Measurements from ENCODE around the gene ZC3HAV1L.
"Not testable (repeated sequence)": the region's sequence is repeated elsewhere in the genome, so short reads cannot be mapped to it uniquely, and the experiment has no call there.

The ZC3HAV1L gene

GRCh38 chr7:139054656-139055055 is 18.8 kb upstream of the ZC3HAV1L start:
- not testable (repeated sequence) for DNase-seq (ENCODE audit: low read depth in 1 of 2, low spot score in 1 of 2)

DNA sequence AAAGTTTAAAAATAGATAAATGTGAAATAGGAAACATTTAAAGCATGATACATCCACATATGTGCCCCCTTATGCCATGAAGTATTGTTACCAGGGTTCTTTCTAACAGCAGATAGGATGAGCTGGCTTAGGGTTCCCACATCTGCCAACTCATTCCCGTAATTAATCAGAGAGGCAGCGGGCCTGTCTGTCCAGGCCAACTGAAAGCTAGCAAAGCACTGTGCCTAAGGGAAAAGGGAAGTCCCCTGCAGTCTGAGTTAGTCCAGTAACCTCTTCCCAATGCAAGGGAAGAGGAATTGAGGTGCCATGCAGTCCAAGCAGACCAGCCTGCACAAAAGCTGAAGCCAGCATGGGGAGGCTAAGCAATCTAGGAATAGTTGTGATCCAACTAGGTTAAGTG is 18.3 kb upstream of the ZC3HAV1L start:
- no peak for DNase-seq (ENCODE audit: low read depth in 1 of 2, low spot score in 1 of 2)

GRCh38 chr7:139051655-139052054 is 15.8 kb upstream of the ZC3HAV1L start:
- no peak for DNase-seq (ENCODE audit: low read depth in 1 of 2, low spot score in 1 of 2)

DNA sequence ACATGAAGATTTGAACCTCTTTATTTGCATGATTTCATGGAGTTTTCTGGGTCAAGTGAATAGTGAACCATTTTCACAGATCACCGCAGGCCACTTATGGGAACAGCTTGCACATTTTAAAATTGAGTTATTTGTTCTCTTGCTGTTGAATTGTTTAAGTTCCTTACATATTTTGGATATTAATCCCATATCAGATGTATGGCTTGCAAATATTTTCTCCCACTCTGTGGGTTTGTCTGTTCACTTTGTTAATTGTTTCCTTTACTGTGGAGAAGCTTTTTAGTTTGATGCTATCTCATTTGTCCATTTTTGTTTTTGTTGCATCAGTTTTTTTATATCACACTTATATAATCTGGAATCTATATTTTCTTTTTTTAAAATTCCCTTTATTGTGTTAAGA is 14.1 kb upstream of the ZC3HAV1L start:
- no peak for DNase-seq (ENCODE audit: low read depth in 1 of 2, low spot score in 1 of 2)

- DNase-seq (ENCODE audit: low read depth in 1 of 2, low spot score in 1 of 2) = no peak
These were observed 13.3 kb upstream of the ZC3HAV1L start for GRCh38 chr7:139049111-139049510.

DNA sequence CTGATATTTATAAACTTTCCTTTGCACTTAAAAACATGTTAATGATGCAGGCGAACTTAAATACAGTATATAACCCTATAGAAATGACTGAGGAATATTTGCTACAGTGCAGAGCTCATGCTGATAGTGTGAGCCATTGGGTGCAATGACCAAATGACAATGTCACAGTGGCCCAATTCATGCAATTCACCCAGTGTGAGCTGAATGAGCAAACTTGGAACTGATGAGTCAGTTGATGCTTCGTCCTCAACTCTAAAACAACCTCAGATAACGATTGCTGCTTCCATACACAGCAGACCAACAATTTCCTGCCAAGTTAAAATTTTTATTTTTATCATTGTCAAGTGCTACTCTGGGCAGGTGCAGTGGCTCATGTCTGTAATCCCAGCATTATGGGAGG is 12.1 kb upstream of the ZC3HAV1L start:
- DNase-seq (ENCODE audit: low read depth in 1 of 2, low spot score in 1 of 2) = no peak

DNA sequence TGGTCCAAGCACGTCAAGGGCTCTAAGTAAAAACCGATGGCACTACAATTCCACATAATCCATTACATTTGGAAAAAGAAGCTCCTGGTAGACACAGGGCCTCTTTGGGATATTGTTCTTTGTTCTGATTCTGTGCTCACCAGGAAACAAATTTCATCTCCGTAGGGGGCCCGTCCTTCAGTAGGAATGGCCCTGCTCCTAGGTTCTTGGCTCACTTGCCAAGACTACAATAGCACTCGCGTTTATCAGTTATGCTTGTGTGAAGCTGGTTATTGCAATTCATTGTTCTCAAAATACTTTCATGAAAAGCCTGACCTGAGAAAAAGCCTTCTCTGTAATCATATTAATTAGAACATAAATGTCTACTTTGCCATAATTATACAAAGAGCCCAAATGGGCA is 10.3 kb upstream of the ZC3HAV1L start:
- no peak for DNase-seq (ENCODE audit: low read depth in 1 of 2, low spot score in 1 of 2)

- DNase-seq (ENCODE audit: low read depth in 1 of 2, low spot score in 1 of 2) = no peak
These were observed 9.3 kb upstream of the ZC3HAV1L start for GRCh38 chr7:139044813-139045794.

- DNase-seq (ENCODE audit: low read depth in 1 of 2, low spot score in 1 of 2) = peak; percentile 30 to 59
These were observed 8.3 kb upstream of the ZC3HAV1L start for GRCh38 chr7:139043823-139044812.

- no peak for DNase-seq (ENCODE audit: low read depth in 1 of 2, low spot score in 1 of 2)
These were observed 5.7 kb upstream of the ZC3HAV1L start for GRCh38 chr7:139041378-139042085.

GRCh38 chr7:139038691-139039090 is 2.8 kb upstream of the ZC3HAV1L start:
- DNase-seq (ENCODE audit: low read depth in 1 of 2, low spot score in 1 of 2) = no peak

- DNase-seq (ENCODE audit: low read depth in 1 of 2, low spot score in 1 of 2) = no peak
These were observed 1.1 kb upstream of the ZC3HAV1L start for GRCh38 chr7:139036901-139037300.

DNA sequence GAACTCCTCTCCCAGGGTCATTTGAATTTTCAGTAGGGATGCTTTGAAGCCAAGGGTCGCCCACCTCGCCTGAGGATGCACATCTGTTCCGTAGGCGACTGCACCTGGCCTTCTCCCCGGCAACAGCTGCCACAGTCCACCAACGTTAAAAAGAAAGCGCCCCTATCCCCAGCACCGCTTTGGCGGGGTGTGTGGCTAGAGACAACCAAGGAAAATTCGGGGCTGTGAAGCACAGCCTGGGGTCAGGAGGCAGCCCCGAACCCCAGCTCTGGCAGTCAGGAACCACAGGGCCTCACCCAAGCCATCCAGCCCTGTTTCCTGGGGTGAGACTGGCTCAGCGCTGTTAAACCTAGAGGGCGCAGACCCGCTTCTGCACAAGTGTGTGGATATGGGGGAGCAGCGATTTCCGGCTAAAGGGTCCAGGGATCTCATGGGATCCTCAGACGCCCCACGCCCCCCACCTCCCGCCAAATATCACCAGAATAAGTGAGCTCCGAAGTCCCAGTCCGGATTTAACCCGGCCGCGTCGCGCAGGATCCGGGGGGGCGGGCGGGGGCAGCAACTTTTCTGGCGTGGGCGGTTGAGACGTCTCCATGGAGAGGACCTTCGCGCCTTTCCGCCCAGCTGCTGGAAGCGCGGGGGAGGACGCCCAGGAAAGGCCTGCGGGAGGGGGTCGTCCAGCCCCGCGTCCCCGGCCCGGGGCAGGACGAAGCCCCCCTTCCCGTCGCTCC is 822 bp downstream of the ZC3HAV1L start:
- peak in 1 of 2 donors; percentile 18 for DNase-seq (ENCODE audit: low read depth in 1 of 2, low spot score in 1 of 2)

DNA sequence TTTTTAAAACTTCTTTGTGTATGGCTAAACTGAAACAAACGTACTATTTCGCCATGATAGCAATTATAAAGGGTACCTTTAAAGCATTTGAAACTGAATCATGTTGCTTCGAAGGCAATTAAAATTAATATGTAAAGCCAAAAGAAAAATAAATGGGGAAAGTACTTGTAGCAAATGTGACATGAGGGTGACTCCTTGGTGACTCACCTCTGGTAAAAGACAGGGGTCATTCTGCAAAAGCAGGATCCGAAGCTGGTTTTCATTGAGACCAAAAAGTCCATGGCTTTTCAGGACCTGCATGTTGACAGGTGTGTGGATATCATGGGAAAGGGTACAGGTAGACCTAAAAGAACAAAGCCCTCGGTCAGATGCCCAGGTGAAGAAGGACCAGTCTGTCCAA is 1.5 kb downstream of the ZC3HAV1L start:
- DNase-seq (ENCODE audit: low read depth in 1 of 2, low spot score in 1 of 2) = no peak

GRCh38 chr7:139033346-139034114 is 2.3 kb downstream of the ZC3HAV1L start:
- no peak for DNase-seq (ENCODE audit: low read depth in 1 of 2, low spot score in 1 of 2)

DNA sequence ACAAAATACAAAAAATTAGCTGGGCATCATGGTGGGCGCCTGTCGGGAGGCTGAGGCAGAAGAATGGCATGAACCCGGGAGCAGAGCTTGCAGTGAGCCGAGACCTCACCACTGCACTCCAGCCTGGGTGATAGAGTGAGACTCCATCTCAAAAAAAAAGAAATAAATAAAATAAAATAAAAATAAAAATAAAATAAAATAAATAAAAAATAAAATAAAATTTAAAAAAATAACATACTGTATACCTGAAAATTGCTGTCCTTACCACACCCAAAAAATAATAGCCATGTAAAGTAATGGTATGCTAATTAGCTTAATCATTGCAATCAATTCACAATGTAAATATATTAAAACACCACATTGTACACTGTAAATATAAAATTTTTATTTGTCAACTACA is 3.4 kb downstream of the ZC3HAV1L start:
- DNase-seq (ENCODE audit: low read depth in 1 of 2, low spot score in 1 of 2) = no peak

DNA sequence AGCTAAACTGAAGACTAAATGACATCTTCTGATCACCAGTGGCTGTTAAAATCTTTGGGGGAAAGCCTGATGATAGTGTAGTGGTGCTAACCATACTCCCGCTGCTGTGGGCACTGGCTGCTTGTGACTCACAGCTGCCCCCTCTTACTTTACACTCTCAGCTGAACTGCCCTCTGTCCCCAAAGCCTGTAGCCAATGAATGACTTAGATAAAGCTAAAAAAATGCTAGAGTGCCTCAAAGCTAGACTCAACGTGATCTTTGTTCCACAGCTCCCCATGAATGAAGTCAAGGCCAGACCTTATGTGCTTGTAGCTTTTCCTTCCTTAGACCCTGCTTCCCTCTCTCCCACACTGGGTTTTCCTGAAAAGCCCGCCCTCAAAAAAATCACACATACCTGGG is 6.5 kb downstream of the ZC3HAV1L start:
- no peak for DNase-seq (ENCODE audit: low read depth in 1 of 2, low spot score in 1 of 2)

DNA sequence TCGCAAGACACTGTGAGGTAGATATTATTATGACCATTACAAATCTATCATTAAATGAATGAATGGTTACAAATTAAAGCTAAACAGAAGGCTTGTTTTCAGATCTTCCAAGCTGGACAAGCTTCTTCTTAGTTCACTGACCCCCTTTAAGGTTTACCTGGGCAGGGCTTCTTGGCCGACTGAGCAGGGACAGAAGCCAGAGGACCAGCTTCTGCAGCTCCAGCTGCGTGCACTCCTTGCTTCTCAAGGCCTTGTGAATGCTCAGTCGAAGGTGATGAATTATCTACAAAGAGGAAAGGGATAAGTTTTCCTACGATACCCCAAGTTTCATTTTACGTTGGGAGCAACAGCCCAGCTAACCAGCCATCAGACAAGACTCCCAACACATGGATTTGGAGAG is 9.3 kb downstream of the ZC3HAV1L start:
- DNase-seq (ENCODE audit: low read depth in 1 of 2, low spot score in 1 of 2) = no peak

DNA sequence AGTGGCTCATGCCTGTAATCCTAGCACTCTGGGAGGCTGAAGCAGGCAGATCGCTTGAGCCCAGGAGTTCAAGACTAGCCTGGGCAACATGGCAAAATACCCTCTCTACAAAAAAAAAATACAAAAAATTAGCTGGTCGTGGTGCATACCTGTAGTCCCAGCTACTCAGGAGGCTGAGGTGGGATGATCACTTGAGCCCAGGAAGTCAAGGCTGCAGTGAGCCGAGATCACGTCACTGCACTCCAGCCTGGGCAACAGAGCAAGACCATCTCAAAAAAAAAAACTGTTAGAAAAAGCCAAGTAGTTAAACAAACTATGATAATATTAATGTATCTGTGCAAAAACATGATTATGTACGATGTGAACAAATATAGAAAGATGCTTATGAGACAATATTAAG is 10.0 kb downstream of the ZC3HAV1L start:
- DNase-seq (ENCODE audit: low read depth in 1 of 2, low spot score in 1 of 2) = not testable (repeated sequence)

GRCh38 chr7:139023076-139023475 is 12.8 kb downstream of the ZC3HAV1L start:
- DNase-seq (ENCODE audit: low read depth in 1 of 2, low spot score in 1 of 2) = no peak

All from stimulated activated CD4-positive, alpha-beta T cell treated with anti-CD3 and anti-CD28 coated beads, Interleukin-15, amount 100 ng/mL, for 1 hour (primary cell).